Measurements from ENCODE around the gene PPM1H. TPM values are rescaled to one million over a fixed set of nuclear protein-coding genes. Genes with fewer than 3 reads are reported as not detected.

Gene PPM1H
- total RNA-seq, 1 experiment from 2014 or later = 37.1 TPM

GRCh38 chr12:62604373-62604772, 330.6 kb downstream of the PPM1H start (continued):
- no peak for TF ChIP-seq USF2 (CRISPR knock-in tag; IDR thresholded peaks at IDR 0.05)
- no peak for TF ChIP-seq HMGA2 (CRISPR knock-in tag; IDR thresholded peaks at IDR 0.05)

GRCh38 chr12:62603811-62604098, 331.2 kb downstream of the PPM1H start:
- H3K9me3 Mint-ChIP-seq = no peaks in the 10 kb centered on the region
- peaks cover 54% of the 10 kb centered on the region for H3K4me1 Mint-ChIP-seq
- no peak for ATAC-seq
- POLR2A ChIA-PET = interaction anchor here (1.1 to 1.9 kb wide), 6 partner anchors 12 to 331 kb away, joined by 3 to 11 read pairs (median 4); partner anchors contain the start of gene PPM1H
- peak overlapping the region; percentile 85 for H3K27ac Mint-ChIP-seq
- H3K27me3 Mint-ChIP-seq (ENCODE audit: low read depth) = no peaks in the 10 kb centered on the region
- DNase-seq (ENCODE audit: low spot score) = no peak
- no peak for TF ChIP-seq TCF7 (CRISPR knock-in tag; IDR thresholded peaks at IDR 0.05; ENCODE audit: low read depth)
- TF ChIP-seq PREB (CRISPR knock-in tag; IDR thresholded peaks at IDR 0.05; ENCODE audit: borderline replicate concordance) = no peak
- no peak for TF ChIP-seq ZNF263 (CRISPR knock-in tag; IDR thresholded peaks at IDR 0.05; ENCODE audit: low read depth)
- TF ChIP-seq ATF1 (CRISPR knock-in tag; IDR thresholded peaks at IDR 0.05) = no peak
- no peak for TF ChIP-seq ZNF423 (CRISPR knock-in tag; IDR thresholded peaks at IDR 0.05)
- no peak for TF ChIP-seq CTCF (IDR thresholded peaks at IDR 0.05)
- no peak for TF ChIP-seq RELA (CRISPR knock-in tag; IDR thresholded peaks at IDR 0.05; ENCODE audit: borderline replicate concordance)
- no peak for TF ChIP-seq ZNF671 (CRISPR knock-in tag; IDR thresholded peaks at IDR 0.05)
- 0 out of 2 replicates have a peak, but pooled peaks have one; percentile 2 for TF ChIP-seq FOXK1 (CRISPR knock-in tag; IDR thresholded peaks at IDR 0.05)
- no peak for TF ChIP-seq IRF1 (CRISPR knock-in tag; IDR thresholded peaks at IDR 0.05)
- TF ChIP-seq NFYB (CRISPR knock-in tag; conservative IDR thresholded peaks at IDR 0.05; ENCODE audit: low read depth) = no peak
- 0 out of 2 replicates have a peak, but pooled peaks have one; percentile 4 for TF ChIP-seq MYBL2 (CRISPR knock-in tag; IDR thresholded peaks at IDR 0.05)
- no peak for TF ChIP-seq MLX (CRISPR knock-in tag; IDR thresholded peaks at IDR 0.05)
- TF ChIP-seq CREM (CRISPR knock-in tag; IDR thresholded peaks at IDR 0.05) = no peak
- no peak for TF ChIP-seq HMGA2 (CRISPR knock-in tag; IDR thresholded peaks at IDR 0.05)
- TF ChIP-seq E2F1 (CRISPR knock-in tag; IDR thresholded peaks at IDR 0.05) = no peak
- peak overlapping the region; percentile 87 for H3K4me3 Mint-ChIP-seq
- CTCF ChIA-PET = interaction anchor here (0.6 to 2.0 kb wide), 6 partner anchors 22 to 194 kb away, joined by 3 to 13 read pairs (median 5); no protein-coding TSS in a partner anchor
- H3K36me3 Mint-ChIP-seq = no peaks in the 10 kb centered on the region

Data from WTC11 (cell line).